GM19035 (cell line): ENCODE results near the gene WWTR1.

Experiments used
- ATAC-seq: cut with Tn5 transposase; IDR thresholded peaks from one replicate; pipeline ENCODE4 v1.9.1; 2021; ENCODE audit not compliant: unreplicated experiment

WWTR1 gene

DNA sequence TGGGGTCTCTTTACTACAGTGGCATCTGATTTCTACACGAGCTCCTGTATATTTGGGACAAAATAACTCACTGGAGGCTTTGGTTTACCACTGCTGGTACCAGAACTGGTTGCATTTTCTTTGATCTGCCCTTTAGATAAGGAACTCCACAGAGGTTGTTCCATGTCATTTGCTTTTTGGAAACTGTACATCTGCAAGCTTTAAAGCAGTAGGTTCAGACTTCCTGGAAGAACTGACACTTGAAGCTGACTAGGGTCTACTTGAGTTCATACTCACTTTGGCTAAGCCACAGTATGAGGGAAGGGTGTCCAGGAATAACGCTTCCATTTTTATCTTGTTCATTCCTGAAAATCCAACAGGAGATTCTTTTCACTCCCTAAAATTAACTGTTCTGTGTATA, 86.4 kb downstream of the WWTR1 start:
- no peak for ATAC-seq

DNA sequence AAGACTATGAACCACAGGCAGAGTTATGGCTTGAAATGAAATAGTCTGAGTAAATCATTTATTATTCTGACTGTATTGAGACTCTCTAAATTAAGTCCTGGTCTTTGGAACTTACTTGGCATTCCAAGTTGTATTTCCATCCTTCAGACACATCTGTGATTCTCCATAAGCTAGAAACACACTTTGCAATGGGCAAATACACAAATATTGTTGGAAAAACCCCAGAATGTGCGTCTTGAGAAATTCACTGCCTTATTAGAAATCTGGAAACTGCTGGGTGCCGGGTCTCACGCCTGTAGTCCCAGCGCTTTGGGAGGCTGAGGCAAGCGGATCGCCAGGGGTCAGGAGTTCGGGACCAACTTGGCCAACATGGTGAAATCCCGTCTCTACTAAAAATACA, 87.8 kb downstream of the WWTR1 start:
- ATAC-seq, result no peak

DNA sequence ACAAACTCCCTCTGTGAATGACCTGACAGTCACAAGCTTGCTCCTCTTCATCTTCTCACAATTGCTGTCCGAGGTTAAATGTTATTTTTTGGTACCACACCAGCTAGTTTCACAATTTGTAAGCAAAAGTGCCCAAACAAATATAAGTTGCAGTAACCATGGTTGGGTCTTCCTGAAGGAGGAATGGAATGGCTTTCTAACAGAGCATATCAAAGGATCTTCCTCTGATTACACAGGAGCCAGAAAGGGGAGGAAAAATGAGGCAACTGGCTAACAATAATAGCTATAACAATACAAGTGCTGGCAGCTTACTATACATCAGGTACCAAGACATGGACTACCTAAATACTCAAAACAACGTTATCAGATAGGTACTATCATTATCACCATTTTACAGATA, 90.4 kb downstream of the WWTR1 start:
- ATAC-seq, result no peak

DNA sequence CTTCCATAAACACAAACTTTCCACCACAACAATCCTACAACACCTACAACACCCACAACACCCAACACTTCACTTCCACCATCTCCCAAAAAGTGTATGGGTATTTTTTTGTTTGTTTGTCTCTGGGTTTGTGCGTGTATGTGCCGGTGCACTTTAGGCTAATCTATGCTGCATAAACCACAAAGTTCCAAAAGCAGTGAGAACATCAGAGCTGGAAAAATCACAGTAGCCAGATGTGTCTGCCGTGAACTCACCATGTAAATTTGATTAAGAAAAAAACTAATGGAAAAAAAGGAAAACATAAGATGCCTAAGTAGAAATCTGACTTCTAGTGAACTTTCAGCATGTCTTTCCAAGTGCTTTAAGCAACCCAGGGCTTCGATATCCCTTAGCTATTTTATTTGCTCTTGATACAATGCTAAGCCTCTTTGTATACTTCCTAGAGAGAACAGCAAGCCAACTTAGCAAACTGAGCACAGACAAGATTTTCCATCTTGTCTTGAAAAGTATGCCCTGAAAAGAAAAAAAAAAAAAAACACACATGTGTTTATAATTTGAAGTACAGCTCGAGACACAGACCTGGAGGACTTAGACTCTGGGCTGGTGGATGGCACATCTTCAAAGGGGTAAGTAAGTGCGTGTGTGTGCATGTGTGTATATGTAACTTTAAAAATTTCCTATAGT, 91.4 kb downstream of the WWTR1 start:
- ATAC-seq, result no peak

DNA sequence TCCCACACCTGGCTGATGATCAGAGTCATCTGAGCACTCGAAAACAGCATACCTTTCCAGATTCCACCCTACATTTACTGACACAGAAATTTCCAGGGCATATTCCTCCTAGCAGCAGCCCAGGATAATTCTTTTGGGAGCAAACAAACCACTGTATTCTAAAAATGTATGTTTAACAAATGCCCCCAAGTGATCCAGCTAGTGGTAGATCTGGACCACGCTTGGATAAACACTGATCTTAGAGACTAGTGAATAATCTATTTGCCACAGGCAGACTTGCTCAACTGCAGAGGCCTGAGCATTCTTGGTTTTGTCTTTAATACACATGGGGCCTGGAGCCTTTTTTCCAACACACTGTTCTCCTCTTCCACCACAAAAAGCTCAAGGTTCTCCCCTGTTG, 93.7 kb downstream of the WWTR1 start:
- ATAC-seq, result no peak

DNA sequence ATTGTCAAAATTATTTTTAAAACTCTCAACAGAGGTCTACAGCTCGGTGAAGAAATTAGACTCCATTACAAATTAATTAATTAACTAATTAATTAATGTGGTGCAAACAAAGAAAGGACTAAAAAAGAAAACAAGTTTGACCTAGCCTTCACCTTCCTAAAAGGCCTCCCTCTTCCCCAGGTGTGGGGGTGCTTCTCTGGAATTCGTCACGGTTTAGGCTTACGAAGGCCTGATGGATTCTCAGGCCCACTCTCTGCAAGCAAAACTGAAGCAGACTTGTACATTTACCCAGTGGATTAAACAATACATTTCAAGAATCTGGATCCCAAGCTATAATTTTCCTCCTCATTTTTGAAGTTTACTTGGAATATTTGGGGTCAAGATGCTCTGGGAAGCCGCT, 94.7 kb downstream of the WWTR1 start:
- no peak for ATAC-seq

DNA sequence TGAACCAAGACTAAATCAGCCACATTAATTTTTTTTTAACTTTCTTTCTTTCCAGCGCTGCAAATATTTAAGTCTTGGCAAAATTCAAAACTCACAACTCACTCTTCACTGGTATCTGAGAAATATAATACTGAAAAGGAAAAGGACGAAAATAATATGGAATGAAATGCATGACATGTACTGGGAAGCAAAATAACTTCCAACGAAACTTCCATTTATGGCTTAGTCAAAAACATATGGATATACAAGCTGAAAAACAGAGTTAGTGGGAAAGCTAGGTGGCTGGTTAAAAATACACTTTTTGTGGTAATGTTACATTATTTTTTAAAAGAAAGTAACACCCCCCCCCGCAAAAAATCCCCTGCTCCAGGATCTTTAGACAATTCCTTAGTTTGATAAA, 97.2 kb downstream of the WWTR1 start:
- no peak for ATAC-seq

DNA sequence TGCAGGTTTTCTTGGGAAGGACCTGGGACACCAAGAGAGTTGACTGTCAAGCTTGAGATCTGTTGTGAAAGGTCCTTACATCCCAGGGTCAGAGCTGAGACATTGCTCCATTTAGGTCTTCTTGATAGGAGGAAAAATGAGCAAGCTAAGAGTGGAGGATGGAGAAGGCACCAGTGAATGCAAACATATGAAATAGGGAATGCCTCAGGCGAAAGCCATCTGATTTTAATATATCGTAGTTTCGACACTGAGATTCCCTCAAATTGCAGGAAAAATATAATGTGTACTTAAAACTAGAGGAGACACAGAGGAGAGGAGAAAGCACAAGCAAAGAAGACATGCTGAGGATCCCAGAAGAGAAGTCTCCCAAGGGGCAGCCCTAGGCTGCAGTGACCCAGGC, 97.8 kb downstream of the WWTR1 start:
- ATAC-seq, result no peak

DNA sequence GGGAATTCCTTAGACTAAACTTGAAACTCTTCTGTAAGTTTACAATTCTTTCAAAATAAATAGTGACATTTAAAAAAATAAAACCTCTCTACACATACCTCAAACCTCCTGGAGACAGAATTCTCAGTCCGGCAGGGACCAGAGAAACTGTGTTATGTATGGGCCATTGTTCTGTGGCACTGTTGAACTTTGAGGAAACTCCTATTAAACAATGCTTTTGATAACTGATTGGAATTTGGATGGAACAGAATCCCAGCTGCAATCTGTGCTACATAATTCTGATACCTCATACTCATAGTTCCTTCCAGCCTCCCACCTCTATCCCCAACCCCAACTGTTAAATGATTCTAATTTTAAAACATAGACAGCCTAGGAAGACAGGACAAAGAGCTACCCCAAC, 98.3 kb downstream of the WWTR1 start:
- ATAC-seq, result no peak

DNA sequence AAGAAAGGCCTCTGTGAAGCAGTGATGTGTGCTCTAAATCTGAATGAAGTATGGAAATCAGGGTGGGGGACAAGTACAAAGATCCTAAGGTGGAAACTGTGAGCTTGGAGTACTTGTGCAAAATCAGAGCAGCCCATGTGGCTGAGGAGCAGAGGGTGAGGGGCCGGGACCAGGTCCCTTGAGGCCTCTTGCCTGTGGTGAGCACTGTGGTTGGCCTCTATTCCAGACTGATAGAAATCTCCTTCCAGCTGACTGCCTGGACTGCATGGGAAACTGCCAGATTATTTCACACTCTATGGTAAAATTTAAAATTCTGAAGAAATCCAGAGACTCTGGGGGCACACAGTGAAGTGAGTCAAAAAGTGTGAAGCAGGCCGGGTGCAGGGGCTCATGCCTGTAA, 101.9 kb downstream of the WWTR1 start:
- ATAC-seq, result no peak

DNA sequence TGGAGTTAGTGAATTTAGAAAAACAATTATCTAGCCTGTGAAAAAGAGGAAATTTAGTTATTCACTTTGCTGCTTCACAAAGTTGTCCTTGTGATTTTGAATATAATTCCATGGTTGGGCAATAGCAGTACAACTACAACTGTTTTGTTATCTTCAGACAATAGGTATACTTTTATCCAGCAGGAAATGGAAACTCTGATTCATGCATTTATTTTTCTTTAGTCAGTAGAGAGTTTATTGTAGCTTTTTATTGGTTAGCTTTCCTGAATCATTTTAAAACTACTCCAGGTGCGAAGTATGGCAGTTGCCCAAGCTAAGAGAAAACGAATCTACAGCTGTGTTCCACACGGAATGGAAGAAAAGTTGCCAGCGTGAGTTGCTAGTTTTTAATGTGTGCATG, 103.0 kb downstream of the WWTR1 start:
- ATAC-seq, result no peak

DNA sequence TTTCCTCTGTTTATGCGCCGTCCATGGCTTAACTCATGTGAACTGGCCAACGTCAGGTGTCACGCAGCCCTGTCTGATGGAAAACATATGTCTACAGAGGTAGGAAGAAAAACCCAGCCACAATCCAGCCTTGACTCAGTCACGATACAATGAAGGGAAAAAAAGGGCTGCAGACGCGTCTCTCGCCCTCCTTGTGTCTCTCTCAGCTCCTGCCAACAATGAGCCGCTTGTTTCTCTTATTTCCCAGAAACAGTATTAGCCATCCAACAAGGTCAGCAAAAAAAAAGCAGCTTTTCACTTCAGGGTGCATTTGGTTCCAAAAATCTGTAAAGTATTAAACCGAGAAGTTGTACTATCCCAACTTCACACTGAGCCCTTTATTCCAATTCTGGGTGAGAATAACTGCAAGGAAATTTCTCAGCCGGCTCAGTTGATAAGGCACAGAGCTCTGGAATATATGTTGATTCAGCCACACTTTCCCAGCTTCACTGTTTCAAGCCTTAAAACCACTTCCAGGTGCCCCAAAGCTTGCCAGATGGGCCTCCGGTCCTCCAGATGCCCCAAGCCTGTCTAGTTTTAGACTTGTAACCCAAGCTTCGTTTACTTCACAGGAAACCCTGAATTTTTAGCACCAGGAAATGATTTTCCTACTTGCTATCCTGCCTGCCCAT, 103.9 kb downstream of the WWTR1 start:
- no peak for ATAC-seq

DNA sequence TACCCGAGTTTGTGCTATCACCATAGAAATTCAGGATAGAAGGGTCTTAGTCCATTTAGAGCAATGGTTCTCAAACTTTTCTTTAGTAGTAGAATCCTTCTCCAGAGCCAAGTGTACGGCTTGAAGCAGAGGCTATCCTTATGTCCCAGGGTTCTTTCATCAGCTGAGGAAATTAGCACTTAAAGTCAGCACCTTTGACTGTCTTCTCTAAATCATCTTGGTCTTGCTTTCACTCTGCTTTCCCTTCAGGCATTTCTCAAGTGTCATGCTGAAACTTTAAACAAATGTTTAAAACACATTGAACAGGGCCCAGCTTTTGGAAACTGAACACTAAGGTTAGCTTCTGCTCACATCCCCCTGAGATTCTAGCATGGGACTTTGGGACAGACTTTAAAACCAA, 105.1 kb downstream of the WWTR1 start:
- no peak for ATAC-seq

DNA sequence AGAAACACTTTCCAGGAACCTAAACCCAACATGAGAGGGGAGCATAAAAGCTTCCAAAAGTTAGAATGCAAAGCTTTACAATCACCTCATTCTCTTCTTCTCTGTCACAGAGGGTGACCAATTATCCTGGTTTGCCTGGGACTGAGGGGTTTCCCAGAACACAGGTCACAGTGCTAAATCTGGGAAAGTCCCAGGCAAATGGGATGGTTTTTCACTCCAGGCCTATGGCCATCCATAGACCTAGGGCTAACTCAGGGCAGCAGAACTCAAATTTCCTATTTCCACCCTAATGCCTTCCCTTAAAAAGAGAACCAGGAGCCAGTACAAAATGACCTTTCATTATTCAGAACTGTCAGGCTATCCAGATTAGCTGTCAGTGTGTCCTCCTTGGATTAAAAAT, 106.3 kb downstream of the WWTR1 start:
- no peak for ATAC-seq

DNA sequence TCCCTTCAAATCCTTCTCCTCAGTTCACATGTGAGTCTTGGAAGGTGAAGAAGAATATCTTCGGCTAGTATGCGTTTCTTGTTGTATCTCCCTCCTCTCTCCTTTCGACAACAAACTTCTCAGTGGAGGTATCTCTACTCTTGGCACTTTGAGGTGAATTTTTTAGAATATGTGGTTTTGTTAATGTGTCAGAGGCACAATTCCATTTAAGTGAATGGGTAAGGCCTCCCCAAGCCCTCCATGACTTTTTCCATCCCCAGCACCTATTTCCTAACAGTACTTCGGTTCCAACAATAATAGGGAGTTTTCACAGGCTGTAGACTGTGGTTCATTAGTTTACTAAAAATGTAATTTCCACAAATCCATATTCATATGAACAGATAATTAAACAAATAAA, 109.2 kb downstream of the WWTR1 start:
- ATAC-seq, result no peak

DNA sequence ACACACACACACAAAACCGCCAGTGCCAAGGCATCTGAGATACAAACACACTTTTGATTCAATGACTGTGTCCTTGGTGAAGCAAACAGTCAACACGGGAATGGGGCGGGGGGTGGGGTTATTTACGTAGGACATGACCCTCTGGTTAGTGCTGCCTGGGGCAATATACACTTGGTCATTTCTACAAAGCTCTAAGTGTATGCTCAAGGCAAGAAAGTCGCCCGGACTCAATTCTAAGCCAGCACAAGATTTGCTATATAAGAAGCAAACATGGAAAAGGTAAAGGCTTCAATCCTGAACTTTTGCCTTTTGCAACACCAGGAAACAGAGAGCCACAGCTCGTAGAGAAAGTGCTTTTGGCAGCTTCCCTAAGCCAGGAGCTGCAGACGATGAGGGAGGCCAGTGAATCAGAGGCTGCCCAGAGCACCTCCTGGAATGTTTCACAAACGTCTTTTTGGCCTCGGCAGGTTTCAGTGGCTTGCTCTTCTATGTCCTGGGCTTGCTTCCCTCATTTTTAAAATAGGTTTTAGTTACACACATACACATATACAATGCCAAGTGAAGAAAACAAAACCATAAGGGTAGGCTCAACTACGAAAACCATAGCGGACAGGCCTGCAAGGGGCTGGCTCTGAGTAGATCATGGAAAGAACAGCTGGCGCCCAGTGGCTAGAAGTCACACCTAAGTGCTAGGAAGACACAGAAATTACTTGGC, 109.7 kb downstream of the WWTR1 start:
- ATAC-seq, result no peak

DNA sequence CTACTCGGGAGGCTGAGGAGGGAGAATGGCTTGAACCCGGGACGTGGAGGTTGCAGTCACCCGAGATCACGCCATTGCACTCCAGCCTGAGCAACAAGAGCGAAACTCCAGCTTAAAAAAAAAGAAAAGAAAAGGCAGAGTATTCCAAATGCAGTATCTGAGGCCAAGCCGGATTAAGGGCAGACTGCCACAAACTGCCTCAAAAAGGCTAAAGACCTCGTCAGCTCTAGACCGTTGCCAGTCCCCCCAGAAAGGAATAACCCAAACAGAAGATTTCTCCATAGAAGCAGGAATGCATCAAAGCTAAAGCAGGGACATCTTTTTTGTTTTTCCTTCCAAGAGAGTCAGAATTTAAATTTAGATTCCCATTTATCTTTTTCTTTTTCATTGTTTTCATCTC, 110.4 kb downstream of the WWTR1 start:
- ATAC-seq, result no peak

DNA sequence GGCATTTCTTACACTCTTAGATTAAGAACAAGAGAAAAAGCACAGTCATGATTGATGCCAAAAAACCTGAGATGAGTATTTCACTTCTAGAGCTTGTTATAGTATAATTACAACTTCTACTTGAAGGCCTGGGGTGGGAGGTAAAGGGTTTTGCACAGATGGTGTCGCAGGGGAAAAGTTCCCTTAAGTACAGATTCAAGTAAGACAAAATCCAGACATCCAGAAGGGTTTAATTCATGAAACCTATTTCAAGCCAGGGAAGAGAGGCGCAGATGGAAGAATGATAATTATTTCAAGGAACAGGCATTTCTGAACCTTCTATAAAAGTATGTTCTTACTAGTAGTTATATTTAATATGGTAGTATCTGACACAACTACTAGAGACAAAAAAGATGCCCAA, 112.8 kb downstream of the WWTR1 start:
- no peak for ATAC-seq

DNA sequence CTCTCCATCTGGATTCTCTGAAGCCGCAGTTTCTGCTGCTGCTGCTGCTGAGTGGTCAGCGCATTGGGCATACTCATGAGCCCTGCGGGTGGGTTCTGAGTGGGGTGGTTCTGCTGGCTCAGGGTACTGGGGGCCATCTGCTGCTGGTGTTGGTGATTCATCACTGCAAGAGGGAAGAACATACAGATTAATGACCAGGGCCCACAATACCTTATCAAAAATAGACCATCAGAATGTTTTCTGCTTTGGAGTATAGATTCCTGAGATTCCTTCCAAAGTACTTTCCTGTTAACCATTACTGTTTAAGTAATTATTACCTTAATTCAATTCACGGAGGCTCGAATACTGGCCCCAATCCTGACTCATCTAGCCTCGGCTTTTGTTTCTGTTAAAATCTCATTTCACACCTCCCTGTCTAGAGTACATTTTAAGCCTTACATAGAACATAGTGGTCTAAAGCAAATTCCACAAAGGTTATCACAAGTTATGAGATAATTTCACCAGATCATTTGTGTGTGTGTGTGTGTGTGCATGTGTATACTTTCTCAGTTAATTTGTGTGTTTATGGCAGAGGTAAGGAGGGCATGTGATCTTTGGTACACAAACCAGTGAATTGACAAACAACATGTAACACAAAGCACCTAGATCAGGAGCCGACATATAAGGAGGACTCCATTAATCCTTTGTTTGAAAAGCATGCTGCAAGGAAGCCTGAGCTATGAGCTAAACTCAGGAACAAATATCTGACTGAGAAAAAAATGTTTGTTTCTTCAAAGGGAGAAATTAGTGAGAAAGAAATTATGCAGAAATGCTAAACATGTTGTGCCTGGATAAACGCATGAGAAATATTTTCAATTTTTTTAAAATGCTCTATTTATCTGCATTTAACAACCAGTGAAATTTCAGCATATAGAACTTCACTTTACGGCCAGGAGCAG, 115.2 kb downstream of the WWTR1 start:
- ATAC-seq, result no peak

DNA sequence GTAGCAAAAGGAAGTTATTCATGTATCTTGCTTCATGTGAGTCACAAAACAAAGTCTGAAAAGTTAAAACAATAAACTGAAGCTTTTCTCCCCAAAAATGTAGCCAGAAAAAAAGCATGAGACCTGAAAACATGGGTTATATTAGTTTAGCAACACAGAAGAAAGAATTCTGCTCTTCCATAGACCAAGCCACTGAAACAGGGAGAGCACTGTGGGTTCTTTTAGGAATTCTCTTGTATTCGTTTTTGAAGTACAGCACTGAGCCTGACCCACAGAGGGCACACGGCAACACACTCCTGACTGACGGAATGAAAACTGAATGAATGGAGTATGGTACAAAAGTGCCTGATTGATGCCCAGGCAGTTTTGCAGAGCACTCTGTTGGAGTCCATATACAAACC, 116.7 kb downstream of the WWTR1 start:
- no peak for ATAC-seq

DNA sequence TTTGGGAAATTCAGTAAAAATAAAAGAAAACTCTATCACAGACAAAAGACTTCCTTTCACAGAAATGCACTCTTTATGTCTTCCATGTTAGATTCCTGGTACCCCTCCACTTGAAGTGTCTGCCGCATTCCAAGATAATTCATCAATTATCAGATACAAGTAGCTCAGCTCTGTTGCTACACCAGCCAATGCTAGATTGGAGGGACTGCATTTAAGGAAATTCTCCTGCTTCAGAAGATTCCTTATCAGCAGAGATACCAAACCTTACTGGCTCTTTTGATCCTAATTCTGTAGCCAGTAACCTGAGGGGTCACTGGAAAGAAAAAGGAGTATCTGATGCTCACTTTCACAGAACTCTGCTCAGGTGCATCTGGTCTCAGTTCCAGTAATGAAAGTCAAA, 119.5 kb downstream of the WWTR1 start:
- no peak for ATAC-seq
